GM18870 (cell line): Measurements from ENCODE around the gene TMEM107.
"Not testable (repeated sequence)": the region's sequence is repeated elsewhere in the genome, so short reads cannot be mapped to it uniquely, and the experiment has no call there.

Experiments used
- ATAC-seq: cut with Tn5 transposase; IDR thresholded peaks from one replicate; pipeline ENCODE4 v1.9.1; 2021; ENCODE audit warnings: moderate library complexity; ENCODE audit not compliant: unreplicated experiment

Gene TMEM107

DNA sequence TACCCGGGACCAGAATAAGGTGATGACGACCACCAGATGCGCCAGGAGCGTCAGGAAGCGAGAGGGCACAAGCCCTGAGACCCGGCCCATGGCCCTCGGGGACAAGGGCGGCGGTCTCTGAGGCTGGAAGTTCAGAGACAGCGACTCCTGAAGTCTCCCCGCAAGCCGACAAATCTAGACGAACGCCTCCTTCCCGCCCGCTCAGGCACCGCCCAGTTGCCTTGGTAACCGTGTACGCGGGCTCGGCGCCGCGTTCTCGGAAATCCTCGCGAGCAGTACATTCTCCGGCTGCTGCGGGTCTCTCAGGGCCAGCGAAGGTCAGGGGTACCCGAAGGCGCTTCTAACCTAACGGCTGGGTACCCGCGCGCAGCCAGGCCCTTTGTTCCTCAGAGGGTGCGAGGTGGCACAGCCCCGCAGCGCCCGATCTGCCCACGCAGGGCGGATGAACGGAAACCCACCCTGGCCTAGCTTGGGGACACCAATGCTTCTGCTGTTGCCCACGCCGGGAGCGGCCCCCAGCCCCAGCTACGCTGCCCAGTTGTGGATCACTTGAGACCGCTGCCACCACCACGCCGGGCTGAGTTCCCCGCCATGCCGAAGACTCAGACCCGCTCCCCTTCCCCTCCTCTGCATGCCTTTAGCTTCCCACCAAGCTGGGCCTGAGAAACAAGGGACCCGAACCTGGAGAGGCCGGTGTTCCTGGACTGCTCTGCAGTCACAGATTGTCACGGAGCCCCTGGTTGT, at the start of gene TMEM107:
TSS of gene TMEM107 (minus strand) at position 184 of the 744 bp plus-strand sequence. CDS start at position 90, 94 bp downstream.
- ATAC-seq = no peak

DNA sequence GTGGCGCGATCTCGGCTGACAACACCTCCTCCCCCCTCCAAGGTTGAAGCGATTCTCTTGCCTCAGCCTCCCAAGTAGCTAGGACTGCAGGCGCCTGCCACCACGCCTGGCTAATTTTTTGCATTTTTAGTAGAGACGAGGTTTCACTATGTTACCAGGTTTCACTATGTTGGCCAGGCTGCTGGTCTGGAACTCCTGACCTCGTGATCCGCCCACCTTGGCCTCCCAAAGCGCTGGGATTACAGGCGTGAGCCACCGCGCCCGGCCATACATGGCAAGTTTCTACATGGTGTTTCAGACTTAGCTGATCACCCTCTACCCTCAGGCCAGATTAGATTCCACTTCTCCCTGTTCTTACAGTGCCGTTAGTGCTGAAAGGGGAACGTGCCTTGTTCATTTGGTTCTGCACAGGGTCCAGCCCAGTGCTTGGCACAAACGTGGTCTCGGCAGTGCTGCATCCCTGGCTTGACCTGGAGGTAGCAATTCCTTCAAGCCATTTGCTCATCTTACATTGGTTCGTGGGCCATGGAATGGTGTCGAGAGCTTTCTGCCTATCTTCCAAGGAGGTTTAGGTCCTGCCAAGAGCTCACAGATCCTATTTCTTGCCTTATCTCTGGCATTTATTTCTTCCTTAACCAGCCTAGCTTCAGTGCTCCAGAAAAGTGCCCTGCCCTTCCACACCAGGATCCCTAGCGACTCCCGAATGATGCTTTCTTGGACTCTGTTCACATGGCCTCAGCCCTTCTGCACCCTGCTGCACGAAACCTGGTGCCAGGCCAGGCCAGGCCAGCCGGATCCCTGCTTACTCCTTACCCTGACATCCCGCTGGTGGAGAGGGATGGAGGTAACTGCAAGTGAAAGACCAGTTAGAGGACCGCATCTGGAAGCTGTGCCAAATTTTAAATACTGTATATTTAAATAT, 49.0 kb upstream of the TMEM107 start:
- ATAC-seq = no peak

DNA sequence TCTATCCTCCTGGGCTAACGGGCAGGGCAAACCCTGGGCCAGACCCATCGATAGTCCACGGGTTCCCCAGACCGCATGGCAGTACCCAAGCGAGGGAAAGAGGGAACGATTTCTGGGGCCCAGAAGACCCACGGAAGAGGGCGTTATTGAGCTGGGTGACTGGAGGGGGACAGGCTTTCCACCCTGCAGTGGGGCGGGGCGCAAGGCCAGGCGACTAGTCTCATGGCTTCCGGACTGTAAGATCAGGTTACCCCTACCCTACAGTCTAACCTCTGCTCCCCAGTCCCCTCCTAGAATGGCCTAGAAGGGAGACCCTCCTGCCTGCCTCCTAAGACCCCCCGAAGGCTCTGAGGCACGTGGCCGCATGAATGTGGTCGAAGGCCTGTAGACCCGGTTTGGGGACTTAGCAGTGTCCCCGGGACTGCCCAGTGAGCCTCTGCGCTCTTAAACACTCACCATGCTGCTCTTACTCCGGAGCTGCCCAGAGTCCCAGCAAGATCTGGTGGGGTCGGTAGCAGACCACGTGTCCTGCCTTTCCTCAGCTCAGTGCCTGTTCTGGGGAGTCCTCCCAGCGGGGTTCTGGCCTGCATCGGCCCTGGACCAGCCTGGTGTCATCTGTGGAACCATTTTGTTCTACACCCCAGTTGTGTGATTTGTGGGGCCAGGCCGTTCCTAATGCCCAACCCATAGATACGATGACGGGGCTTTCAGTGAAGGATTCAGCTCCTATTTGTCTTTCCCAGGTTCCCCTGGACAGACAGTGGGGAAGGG, 47.4 kb upstream of the TMEM107 start:
- no peak for ATAC-seq

DNA sequence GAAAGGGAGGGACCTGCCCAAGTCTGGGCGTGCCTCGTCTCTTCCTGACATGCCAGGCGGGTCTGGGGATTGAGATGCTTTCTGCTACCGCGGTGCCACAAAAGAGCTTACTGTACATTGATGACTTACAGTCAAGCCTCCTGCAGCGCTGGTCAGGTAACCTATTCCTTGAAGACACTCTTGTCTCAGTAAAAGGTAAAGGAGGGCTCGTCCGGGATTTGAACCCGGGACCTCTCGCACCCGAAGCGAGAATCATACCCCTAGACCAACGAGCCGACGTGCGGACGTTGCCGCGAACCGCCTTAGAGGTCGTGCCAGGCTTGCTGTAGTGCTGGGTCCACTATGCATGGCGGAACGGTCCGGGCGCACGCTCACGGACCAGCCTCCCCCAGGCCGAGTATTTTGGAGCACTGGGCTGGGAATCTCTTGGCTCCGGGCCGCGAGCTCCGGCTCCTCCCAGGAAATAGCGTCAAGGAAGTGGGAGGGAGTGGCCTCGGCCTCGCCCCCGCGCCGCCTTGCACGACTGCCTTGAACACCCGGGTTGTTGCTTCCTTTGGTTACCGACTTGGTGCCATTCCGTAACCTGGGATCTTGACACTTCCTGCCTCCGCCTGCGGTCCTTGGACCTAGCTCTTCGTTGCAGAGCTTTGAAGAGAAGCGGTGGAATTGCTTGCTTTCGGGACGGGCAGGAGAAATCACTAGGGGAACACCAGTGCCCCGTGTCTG, 46.6 kb upstream of the TMEM107 start:
- peak; percentile 34 for ATAC-seq

DNA sequence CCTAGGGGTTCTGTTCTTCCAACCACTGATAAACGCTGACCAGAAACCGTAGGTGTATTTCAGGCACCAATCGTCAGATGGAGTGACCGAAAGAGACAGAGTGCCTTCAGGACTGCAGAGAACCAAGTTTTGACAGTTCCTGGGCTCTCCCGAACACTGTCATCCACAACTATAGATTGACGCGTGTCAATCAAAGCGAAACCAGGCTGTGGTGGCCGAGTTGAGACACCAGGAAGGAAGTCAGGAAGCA, 46.1 kb upstream of the TMEM107 start:
- ATAC-seq = no peak

DNA sequence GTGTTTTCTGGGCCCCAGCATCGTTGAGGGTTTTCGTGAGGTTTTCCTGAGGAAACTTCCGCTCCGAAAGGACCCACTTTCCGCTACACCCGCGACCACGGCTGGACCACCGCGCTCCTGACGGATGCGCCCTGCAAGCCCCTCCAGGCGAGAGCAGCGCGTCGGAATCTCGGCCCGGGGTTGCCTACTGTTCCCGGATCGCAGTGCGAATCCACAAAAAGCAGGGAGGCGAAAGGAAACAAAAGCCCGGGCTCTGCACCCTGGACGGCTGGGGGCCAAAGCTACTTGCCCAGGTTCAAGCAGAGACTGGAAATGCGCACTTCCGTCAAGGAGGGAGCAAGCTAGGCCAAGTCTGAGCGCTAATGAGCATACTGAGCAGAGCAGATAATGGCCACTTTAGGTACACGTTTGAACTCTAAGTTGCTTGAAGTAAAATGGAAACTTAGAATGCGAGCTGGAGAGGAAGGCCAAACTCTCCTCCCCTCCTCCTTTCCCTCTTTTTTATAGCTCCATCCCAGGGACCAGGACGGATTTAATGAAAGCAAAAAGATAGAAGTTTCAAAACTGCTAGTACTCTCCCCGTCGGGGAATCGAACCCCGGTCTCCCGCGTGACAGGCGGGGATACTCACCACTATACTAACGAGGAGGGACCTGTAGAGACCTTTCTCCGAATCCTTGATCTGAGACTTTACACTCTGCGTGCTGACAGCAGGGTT, 45.6 kb upstream of the TMEM107 start:
- peak; percentile 39 for ATAC-seq

DNA sequence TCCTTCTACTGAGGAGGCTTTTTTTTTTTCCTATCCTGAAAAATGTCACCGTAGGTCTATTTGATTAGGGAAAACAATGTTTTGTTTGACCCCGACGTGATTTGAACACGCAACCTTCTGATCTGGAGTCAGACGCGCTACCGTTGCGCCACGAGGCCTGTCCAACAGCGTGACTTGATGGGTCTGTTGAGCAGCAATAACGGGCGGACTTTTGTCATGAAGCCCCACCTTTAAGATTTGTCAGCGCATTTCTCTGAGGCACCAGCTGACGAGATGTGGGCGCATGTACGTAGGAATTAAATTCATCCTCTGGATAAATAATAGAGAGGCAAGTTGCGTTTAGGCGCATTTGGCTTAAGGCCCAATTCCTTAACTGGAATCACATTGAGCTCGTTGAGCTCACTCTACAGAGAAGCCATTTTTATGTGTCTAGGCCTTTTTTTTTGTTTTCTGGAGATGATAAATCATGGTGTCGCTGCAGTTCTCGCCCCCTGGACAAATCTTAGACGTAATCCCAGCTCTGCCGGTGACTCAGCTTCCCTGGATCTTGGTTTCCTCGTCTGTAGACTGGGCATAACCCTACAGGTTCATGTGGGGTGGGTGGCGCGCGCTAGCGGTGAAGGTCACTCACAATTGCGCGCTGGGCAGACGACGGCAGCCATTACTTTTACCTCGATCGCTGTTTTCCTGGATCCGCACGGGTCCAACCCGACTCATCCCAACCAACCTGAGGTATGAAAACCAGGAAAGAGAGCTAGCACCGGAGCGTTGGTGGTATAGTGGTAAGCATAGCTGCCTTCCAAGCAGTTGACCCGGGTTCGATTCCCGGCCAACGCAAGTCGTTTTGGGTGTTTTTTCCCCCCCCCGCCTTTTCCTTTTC, 44.8 kb upstream of the TMEM107 start:
- ATAC-seq = no peak

DNA sequence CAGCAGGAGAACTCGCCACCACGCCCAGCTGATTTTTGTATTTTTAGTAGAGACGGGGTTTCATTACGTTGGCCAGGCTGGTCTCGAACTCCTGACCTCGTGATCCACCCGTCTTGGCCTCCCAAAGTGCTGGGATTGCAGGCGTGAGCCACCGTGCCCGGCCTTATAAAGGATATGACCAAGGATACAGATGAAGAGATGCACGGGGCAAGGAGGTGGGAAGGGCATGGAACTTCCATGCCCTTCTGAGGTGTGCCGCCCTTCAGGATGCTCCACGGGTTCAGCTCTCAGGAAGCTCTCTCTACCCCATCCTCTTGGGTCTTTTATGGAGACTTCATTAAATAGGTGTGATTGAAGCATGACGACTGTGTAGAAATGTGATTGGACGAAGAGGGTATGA, 37.8 kb upstream of the TMEM107 start:
- not testable (repeated sequence) for ATAC-seq

DNA sequence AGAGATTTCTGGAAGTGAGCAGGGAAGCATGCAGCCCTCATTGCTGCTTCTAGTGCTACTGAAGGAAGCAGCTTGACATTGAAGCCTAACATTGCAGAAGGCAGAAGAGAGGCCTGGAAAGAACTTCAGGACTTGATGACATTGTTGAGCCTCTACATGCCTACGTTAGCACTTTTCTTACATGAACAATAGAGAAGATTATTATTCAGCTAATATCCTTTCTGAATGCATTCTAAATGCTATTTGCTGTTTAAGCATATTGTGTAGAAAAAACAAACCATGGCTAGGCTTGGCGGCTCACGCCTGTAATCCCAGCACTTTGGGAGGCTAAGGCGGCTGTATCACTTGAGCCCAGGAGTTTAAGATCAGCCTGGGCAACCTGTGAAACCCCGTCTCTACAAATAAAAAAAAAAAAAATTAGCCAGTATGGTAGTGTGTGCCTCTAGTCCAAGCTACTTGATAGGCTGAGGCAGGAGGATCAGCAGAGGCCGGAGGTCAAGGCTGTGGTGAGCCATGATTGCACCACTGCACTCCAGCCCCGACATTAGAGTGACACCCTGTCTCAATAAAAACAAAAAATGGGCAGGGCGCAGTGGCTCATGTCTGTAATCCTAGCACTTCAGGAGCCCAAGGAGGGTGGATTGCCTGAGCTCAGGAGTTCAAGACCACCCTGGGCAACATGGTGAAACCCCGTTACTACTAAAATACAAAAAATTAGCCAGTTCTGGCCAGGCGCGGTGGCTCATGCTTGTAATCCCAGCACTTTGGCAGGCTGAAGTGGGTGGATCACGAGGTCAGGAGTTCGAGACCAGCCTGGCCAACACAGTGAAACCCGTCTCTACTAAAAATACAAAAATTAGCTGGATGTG, 36.4 kb upstream of the TMEM107 start:
- ATAC-seq = no peak

DNA sequence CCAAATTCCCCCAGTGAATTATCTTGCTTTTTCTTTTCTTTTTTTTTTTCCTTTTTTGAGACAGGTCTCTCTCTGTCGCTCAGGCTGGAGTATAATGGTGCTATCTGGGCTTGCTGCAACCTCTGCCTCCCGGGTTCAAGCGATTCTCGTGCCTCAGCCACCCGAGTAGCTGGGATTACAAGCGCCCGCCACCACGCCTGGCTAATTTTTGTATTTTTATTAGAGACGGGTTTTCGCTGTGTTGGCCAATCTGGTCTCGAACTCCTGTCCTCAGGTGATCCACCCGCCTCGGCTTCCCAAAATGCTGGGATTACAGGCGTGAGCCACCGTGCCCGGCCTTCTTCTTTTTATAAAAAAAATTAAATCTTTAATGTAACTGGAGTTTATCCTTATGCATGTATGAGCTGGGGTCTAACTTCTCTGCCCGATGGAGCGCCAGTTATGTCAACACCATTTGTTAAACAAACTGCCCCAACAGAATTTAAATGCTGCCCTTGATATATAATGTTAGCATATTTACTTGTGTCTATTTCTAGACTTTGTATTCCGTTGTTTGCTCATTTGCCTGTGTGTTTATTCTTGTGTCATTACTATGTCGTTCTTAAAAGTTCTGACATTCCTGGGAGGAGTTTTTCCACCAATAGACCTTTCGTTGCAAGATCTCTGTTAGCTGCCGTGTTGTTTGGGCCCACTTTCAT, 34.7 kb upstream of the TMEM107 start:
- no peak for ATAC-seq

DNA sequence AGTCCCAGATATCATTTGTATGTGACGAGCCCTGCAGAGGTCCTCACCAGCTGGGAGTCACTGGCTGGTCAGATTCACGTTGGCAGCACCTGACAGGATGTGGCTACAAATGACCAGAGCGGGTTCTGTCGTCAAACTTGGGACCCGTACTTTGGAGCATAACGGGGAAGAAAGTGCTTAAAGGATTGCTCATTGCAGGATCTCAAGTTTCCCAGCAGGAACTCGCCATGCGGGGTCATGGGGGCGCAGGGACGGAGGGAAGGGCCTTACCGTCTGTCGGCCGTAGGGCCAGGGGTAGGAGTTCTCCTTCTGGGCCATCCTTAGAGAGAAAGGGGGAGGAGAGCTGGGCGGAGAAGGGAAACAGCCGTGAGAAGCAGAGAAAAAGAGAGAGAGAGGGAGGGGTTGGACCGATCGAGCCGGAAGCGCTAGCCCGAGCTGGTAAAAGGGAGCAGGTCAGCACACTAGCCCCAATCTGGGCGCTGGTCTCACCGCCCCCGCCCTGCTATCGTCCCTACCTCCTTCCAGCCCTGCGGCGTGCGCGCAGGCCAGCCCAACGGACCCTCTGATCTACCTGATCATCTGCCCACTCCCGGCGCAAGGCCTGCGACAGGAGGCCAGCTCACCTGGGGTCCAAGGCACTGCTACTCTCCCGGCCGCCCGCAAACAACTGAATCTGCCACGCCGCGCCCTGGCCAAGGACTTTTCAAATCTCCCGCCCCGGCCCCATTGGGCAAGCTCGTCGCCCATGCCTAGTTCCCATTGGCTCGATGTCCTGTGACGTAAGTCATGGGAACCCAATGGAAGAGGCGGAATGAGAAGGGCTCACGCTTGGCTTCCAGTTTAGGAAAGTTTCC, 34.0 kb upstream of the TMEM107 start, which contains the start of gene AURKB:
TSS of gene AURKB (minus strand) at position 669 of the 854 bp plus-strand sequence. CDS start at position 318, 351 bp downstream.
- ATAC-seq = peak; percentile 69

DNA sequence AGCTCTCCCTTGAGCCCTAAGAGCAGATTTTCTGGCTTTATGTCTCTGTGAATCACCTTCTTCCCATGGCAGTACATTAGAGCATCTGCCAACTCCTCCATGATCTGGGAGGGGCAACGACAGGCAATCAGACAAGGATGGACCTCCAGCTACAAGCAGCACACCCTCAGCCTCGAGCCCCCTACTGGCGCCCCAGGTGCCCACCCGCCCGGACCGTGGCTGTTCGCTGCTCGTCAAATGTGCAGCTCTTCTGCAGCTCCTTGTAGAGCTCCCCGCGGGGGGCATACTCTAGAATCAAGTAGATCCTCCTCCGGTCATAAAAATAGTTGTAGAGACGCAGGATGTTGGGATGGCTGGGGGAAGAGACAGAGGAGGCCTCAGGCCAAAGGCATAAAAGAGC, 30.4 kb upstream of the TMEM107 start:
- no peak for ATAC-seq

DNA sequence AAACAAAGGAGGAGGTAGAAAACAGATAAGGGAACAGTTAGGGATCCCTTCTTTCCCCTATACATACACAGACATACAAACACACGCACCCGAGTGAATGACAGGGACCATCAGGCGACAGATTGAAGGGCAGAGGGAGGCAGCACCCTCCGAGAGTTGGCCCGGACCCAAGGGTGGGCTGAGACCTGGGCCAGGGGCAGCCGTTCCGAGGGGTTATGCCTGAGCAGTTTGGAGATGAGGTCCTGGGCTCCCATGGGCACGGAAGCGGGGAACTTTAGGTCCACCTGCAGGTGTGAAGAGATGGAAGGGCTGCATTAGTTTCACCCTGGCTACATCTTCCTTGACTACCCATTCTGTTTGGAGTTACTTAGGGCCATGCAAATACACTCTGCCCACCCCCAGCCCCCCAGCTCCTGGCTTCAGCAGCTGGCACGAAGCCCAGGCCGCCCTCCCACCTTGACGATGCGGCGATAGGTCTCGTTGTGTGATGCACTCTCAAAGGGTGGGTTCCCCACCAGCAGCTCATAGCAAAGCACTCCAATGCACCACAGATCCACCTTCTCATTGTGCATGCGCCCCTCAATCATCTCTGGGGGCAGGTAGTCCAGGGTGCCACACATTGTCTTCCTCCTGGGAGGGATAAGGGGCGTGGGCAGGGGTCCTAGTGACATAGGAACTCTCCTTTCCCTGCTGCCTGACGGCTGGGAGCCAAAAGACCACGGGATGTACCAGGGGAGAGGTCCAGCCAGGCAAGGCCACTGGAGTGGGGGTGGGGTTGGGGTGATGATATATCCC, 28.8 kb upstream of the TMEM107 start:
- ATAC-seq = no peak

DNA sequence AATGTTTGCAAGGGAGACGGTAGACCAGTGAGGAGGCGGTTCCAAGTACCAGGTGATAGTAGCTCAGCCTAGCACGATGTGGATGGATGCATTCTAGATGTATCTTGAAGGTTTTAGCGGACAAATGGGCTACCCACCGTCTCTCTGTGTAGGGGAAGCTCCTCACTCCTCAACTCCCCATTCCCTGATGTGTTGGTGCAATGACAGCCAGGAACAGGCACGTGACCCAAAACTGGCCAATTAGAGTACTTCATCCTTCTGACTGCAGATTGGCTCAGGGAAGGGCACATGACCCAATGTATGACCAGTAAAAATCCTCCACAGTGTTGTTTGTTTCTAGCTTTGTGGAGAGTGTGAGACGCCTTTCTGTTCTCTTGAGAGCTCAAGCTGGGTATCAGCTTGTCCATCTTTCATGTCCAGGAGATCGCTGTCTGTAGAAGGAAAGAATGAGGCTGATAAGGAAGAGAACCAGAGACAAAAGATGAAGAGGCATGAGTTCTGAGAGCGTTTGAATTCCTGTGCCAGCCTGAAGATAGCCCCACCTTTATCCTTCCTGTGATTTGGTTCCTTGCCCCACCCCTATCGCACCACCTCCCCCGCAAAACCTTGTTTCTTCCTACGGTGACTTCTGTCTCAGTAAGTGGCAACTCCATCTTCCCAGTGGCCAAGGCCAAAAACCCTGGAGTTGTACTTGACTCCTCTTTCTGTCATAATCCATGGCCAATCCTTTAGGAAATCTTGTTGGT, 16.1 kb upstream of the TMEM107 start:
- no peak for ATAC-seq

DNA sequence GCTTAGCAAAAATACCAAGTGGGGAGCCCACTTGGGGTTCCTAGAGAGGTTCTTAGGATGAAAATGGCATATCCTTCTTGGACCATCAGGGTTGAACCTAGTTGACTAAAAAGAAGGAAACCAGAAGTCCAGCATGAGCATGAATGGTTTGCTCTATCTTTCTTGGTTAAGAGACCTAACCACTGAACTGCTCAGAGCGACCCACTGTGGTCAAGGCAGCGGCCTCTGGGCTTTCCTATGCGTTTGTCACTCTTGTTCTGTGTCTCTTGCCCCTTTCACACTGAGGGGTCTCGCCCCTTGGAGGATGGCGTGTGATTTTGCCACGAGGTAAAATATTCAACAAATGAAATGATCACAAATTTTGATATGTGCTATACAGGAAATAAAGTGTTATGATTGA, 14.3 kb upstream of the TMEM107 start:
- ATAC-seq = no peak
